KOPT-K1 (cell line): ENCODE measurements around the gene EMID1.
"Not testable (repeated sequence)": the region's sequence is repeated elsewhere in the genome, so short reads cannot be mapped to it uniquely, and the experiment has no call there.

Source experiments
- H3K27ac ChIP-seq: fragments of 200-600 bp; sonication (generic); 2 replicates; pipeline ENCODE4 v1.5.1; 2016; ENCODE audit warnings: antibody characterized with exemption, mild to moderate bottlenecking, low read depth, low read length; ENCODE audit not compliant: poor library complexity, severe bottlenecking
- H3K36me3 ChIP-seq: fragments of 200-600 bp; sonication (generic); 2 replicates; pipeline ENCODE4 v1.5.1; 2017; ENCODE audit warnings: antibody characterized with exemption, mild to moderate bottlenecking, low read length, moderate library complexity; ENCODE audit not compliant: insufficient read depth
- H3K9me3 ChIP-seq: fragments of 200-600 bp; sonication (generic); 2 replicates; pipeline ENCODE4 v1.5.1; 2017; ENCODE audit warnings: antibody characterized with exemption, low read length, mild to moderate bottlenecking; ENCODE audit not compliant: insufficient read depth, poor library complexity, severe bottlenecking

Gene EMID1

DNA sequence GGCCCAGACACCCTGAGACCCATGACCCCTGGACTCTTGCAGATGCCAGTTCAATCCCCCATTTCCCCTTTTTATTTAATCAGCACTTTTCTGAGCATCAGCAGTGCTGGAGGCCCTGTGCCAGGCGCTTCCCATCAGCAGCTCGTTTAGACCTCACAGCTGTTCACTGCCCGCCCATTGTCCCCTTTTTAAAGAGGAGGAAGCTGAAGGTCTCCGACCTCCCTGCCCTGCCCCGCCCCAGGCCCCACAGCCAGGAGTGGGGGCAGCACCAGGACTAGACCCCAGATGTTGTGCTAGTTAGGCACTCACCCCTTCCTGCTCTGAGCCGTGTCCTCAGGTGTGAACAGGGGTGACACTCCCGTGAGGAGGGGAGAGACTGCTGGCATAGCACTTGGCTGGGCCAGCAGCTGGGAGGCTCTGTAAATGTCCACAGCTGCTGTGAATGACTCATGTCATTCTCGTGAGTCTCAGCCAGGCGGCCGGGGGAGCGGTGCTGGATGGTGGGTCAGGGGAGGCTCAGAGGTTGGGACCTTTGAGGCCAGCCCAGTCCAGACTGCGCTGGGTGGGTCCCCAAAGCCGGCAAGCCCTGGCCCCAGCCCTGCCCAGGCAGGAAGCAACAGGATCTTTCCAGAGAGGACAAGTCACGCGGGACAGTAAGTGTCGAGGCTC is 19.9 kb downstream of the EMID1 start:
- no peak overlapping the region for H3K27ac ChIP-seq
- no peaks in the 10 kb centered on the region for H3K9me3 ChIP-seq
- peaks cover 6% of the 10 kb centered on the region; the same call in 1 of the 2 replicates for H3K36me3 ChIP-seq

DNA sequence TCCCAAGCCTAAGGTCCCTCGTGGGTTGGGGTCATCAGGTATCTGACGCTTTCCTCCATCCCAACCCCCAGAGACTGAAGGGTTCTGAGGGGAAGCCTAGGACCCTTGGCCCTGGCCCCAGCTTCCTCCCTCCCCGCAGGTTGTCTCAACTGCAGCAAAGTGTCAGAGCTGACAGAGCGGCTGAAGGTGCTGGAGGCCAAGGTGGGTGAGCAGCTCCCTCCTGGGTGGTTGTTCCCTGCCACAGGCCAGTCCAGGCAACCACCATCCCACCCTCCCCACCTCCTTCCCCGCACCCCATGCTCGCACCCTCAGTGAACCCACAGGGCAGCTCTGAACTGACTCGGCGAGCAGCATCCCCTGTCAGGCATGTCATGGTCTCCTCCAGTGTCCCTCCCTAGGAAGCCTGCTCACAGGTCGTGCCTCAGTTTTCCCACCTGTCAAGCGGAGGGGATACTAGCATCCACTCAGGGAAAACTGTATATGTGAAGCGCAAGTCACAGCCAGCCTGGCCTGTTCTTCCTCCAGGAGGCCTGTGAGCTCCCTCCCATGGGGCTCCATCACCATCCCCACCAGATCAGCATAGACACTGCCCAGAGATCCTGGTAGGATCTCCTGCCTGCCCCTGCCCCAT is 20.8 kb downstream of the EMID1 start:
- Histone ChIP-seq H3K9me3 (no peaks in the 10 kb centered on the region), H3K36me3 (peaks cover 6% of the 10 kb centered on the region; the same call in 1 of the 2 replicates), H3K27ac (no peak overlapping the region)

DNA sequence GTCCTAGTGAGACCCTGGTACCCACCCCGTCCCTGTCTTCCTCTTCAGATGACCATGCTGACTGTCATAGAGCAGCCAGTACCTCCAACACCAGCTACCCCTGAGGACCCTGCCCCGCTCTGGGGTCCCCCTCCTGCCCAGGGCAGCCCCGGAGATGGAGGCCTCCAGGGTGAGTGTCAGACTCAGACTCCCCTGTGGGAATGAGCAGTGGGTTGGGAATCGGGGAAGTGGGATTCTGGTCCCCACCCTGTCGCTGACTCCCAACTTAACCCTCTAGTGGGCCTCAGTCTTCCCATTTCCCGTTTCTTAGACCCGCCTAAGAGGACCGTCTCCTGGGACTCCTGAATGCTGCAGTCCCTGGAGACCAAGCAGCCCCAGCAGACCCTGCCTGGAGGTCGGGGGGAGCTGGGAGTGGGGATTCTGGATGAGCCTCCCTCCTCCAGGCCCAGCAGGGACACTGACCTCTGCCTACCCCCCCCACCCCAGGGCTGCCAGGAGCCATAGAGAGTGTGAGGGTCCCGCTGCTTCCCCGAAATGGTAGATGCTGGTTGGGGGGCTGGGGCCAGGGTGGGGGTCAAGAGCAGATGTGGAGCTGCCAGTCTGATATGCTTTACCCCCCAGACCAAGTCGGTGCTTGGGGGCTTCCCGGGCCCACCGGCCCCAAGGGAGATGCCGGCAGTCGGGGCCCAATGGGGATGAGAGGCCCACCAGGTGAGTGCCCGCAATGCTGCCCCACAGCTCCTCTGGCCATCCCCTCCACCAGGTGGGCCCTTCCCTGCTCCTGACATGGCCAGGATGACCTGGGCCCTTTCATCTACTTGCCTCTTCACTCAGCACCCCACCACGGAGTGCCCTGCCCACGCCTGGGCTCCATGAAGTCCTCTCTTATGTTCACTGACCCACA is 25.5 kb downstream of the EMID1 start:
- Histone ChIP-seq H3K36me3 (peaks cover 9% of the 10 kb centered on the region; the same call in 1 of the 2 replicates), H3K27ac (no peak overlapping the region), H3K9me3 (peaks cover 7% of the 10 kb centered on the region)

DNA sequence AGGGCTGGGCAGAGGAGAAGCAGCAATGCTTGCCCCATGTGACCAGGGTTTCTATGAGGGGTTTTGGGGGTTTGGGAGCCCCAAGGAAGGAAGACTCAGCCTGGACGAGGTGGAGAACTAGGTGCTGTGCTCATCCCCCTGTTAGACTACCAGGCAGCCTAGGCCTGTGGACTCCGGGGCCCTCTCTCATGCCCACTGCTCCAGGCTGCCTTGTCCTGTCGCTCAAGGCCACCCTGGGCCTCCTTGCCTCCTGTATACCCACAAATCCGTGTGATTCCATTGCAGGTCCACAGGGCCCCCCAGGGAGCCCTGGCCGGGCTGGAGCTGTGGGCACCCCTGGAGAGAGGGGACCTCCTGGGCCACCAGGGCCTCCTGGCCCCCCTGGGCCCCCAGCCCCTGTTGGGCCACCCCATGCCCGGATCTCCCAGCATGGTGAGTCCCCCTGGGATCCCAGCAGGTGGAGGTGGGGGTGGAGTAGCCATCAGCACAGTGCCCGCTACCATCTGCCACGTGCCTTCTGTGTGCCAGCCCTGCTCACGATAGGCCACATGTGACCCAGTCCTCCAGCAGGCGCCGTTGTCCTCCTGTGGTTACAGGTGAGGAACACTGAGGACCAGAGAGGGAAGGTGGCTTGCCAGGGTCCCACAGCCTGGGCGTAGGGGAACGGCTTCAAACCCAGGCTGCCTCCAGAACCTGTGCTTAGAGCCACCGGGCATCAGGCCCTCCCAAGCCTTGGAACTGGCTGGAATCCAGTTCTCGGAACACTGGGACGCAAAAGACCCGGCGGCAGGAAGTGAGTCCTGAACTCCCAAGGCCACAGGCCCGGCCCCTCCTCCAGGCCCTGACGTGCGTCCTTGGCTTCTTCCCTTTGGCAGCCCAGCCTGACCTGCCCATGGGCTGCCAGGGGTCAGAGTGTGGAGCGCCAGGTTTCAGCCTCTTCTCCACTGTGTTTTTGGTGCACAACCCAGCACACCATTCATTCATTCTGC is 26.6 kb downstream of the EMID1 start:
- Histone ChIP-seq H3K36me3 (peaks cover 4% of the 10 kb centered on the region; the same call in 1 of the 2 replicates), H3K27ac (no peak overlapping the region), H3K9me3 (peaks cover 7% of the 10 kb centered on the region)

DNA sequence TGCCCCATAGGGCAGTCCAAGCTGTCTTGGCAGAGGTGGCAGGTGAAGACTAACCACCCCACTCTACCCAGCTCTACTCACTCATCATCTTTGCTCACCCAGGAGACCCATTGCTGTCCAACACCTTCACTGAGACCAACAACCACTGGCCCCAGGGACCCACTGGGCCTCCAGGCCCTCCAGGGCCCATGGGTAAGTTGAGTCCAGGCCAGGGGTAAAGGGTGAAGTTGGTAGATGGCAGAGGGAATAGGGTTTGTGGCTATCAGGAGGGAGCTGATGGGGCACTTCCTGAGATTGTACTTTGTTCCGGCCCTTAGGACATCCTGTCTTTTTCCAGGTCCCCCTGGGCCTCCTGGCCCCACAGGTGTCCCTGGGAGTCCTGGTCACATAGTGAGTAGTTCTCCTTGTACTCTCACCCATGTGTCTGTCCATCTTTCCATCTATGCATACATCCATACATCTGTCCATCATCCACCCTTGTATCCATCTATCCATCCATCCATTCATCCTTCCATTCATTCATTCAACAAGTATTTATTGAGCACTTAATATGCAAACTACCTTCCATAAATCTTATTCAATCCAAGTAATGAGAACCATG is 27.7 kb downstream of the EMID1 start:
- peaks cover 7% of the 10 kb centered on the region for H3K9me3 ChIP-seq
- H3K36me3 ChIP-seq = peaks cover 4% of the 10 kb centered on the region; the same call in 1 of the 2 replicates
- no peak overlapping the region for H3K27ac ChIP-seq

DNA sequence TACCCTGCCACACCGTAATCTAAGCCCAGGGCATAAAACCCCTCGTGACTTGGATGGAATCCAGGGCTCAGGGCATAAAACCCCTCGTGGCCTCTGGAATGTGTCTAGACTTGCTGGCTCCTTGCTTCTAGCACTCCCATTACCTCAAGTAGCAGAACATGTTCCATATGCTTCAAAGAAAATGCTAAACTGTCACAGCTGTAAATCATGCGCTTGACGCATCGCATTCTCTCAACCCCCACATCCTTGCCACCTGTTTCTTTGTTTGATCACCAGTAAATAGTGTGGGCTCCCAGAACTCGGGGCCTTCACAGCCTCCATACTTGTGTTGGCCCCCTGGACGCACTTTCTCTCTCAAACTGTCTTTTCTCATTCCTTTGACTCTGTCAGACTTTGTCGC is 34.8 kb downstream of the EMID1 start:
- peaks cover 44% of the 10 kb centered on the region for H3K36me3 ChIP-seq
- H3K9me3 ChIP-seq = peaks cover 51% of the 10 kb centered on the region
- not testable (repeated sequence) for H3K27ac ChIP-seq

DNA sequence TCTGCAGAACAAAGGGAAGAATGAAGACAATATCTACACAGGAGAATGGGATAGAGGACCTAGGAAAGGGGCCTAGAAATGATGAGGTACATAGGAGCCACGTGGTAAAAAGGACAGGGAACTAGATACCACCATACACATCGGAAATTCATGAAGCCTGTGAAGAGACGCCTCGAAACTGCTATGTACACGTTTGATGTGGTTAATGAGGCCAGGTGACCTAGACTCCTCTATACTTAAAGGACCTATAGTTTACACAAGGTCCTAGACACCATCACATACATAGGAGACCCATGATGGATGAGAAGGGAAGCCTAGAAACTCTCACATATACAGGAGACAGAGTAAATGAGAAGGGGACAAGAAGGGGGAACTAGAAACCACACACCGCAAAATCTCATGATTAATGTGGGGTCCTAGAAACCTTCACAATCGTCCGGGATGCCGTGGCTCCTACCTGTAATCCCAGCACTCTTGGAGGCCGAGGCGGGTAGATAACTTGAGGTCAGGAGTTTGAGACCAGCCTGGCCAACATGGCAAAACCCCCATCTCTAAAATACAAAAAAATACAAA is 38.3 kb downstream of the EMID1 start:
- Histone ChIP-seq H3K9me3 (peaks cover 48% of the 10 kb centered on the region), H3K27ac (no peak overlapping the region), H3K36me3 (peaks cover 44% of the 10 kb centered on the region)

DNA sequence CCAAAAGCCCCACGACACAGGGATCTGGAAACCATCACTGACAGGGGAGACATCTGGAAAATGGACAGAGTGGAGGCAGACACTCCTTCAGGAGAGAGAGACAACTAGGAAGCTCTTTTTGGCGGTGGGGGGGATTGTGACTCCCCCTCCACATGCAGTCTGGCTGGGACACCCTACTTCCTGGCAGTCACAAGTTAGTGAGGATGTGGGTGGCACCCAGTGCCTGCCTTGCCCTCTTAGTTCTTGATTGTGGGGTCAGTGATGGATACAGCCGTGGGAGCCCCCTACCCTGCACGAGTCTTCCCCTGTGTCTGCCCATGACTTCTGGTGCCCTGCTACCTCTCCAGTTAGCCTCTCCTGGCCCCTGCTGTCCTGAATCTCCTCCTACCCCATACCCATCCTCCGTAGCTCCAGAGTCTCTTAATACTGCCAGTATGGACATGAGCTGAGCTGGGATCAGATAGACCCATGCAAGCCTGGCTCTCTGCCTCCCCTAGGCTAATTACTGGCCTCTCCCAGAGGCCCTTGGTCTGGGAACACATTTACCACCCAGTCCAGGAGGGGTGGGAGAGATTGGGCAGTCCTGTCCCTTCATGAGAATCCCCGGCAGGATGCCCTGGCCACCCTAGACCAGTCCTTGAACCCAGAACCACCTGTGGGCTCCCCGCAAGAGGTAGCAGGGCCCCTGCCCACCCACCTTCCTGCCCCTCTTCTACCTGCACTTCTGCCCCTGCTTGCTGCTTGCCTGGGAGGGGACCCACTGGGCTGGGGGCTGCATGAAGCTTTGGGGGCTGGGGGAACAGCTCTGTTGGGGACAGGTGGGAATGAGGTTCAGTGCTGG is 39.3 kb downstream of the EMID1 start:
- Histone ChIP-seq H3K9me3 (peaks cover 38% of the 10 kb centered on the region), H3K36me3 (peaks cover 36% of the 10 kb centered on the region), H3K27ac (peak overlapping the region; percentile 45)

DNA sequence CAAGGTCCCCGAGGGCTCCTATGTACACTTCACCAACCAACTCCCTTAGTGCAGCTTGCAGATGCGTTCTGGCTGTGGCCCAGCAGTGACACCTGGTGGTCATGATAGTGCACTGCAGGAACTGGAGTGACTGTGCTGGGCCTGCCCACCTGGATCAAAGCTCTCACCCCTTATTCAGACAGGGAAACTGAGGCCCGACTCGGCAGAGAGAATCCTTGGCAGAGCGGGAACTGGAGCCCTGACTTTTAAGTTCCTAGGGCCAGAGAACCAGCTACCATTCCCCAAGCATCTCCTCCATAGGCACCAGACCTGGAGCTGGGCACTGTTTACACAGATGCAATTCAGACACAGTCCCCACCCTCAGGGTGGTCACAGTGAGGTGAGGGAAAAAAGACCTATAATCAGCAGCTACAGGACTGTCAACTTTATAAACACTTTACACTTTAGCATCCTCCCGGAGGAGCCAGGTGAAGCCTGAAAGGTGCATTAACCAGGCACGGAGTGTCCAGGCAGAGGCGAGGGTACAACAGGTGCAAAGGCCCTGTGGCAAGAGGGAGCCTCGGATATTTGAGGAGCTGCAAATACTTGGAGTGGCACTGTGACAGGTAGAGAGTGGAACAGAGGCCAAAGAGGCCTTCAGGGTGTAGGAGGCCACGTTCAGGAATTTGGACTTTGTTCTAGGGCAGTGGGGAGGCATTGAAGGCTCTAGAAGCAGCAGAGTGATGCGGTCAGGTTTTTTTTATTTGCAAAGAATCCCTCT is 40.1 kb downstream of the EMID1 start:
- H3K9me3 ChIP-seq = peaks cover 30% of the 10 kb centered on the region
- peak overlapping the region; percentile 45 for H3K27ac ChIP-seq
- peaks cover 30% of the 10 kb centered on the region for H3K36me3 ChIP-seq

DNA sequence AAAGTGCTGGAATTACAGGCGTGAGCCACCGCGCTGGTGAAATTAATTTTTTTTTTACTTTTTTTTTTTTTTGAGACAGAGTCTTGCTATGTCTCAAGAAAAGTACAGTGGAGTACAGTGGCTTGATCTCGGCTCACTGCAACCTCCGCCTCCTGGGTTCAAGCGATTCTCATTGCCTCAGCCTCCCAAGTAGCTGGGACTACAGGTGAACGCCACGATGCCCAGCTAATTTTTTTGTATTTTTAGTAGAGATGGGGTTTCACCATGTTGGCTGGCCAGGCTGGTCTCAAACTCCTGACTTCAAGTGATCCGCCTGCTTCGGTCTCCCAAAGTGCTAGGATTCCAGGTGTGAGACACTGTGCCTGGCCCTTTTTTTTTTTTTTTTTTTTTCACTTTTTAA is 42.2 kb downstream of the EMID1 start:
- H3K27ac ChIP-seq, H3K9me3 ChIP-seq: not testable (repeated sequence)
- H3K36me3 ChIP-seq = peaks cover 12% of the 10 kb centered on the region; the same call in 1 of the 2 replicates

DNA sequence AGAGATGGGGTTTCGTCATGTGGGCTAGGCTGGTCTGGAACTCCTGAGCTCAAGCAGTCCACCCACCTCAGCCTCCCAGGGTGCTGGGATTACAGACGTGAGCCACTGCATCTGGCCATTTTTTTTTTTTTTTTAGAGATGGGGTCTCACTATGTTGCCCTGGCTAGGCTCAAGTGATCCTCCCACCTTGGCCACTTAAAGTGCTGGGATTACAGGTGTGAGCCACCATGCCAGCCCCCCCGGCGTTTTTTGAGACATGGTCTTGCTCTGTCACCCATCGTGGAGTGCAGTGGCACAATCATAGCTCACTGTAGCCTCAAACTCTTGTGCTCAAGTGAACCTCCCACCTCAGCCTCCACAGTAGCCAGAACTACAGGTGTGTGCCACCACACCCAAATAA is 45.6 kb downstream of the EMID1 start:
- no peaks in the 10 kb centered on the region for H3K36me3 ChIP-seq
- no peaks in the 10 kb centered on the region for H3K9me3 ChIP-seq
- H3K27ac ChIP-seq = no peak overlapping the region

DNA sequence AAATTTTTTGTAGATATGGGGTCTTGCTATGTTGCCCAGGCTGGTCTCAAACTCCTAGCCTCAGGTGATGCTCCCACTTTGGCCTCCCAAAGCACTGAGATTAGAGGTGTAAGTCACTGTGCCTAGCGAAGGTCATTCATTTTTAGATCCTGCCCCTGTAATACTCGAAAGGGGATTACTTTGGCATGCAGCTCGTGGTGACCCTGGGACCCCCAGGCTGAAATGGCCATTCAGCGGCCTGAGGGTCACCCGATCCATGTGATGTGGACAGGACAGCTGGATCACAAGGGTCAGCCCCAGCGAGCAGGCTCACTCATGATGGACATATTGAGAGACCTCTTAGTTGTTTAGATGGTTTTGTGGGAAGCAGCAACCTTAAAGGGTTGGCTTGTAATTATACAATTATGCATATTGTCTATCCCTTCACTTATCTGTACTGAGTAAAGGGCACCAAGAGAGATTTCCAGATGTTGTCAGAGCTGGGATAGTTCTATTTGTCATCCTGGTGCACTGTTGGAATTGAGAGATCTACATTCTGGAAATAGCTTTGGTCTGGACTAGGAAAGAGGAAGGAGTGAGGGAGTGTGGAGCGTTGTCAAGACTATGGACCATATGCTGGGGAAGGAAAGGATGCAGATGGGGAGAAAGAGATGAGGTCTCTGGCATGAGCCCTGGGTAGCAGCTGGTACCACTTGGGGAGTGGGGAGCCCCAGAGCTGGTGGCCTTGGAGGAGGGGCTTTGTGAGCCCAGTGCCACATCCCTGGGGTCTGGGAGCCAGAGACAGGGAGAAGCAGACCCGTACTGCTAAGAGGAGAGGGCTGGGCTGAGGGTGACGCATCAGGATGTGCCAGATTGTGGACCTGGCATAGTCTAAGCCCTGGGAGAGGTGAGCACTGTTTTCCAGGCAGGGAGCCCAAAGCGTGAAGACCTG is 46.5 kb downstream of the EMID1 start:
- H3K9me3 ChIP-seq = no peaks in the 10 kb centered on the region
- H3K27ac ChIP-seq = no peak overlapping the region
- H3K36me3 ChIP-seq = no peaks in the 10 kb centered on the region
